ENCODE results near the gene TTC19.

- TF ChIP-seq, protein P1, sequence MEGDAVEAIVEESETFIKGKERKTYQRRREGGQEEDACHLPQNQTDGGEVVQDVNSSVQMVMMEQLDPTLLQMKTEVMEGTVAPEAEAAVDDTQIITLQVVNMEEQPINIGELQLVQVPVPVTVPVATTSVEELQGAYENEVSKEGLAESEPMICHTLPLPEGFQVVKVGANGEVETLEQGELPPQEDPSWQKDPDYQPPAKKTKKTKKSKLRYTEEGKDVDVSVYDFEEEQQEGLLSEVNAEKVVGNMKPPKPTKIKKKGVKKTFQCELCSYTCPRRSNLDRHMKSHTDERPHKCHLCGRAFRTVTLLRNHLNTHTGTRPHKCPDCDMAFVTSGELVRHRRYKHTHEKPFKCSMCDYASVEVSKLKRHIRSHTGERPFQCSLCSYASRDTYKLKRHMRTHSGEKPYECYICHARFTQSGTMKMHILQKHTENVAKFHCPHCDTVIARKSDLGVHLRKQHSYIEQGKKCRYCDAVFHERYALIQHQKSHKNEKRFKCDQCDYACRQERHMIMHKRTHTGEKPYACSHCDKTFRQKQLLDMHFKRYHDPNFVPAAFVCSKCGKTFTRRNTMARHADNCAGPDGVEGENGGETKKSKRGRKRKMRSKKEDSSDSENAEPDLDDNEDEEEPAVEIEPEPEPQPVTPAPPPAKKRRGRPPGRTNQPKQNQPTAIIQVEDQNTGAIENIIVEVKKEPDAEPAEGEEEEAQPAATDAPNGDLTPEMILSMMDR (IDR thresholded peaks at IDR 0.05), result no peak
- TF ChIP-seq REST (IDR thresholded peaks at IDR 0.05; ENCODE audit: insufficient read depth in 1 of 2, low read depth in 2 of 2, low read length in 1 of 2) (no peak), POLR2AphosphoS5 (IDR thresholded peaks at IDR 0.05; ENCODE audit: low read depth, low read length) (no peak)
Measured at GRCh38 chr17:16023881-16024280, 24.3 kb downstream of the TTC19 start.

All from Panc1 (cell line).